A673 (cell line): ENCODE measurements around the gene FNBP1. TPM values are rescaled to one million over a fixed set of nuclear protein-coding genes. Genes with fewer than 3 reads are reported as not detected.
"Not testable (repeated sequence)": the region's sequence is repeated elsewhere in the genome, so short reads cannot be mapped to it uniquely, and the experiment has no call there.

Experiments
- BruUV-seq: library from RNA; stranded (reverse); fragments of 400-500 nt; replicated peaks from 2 replicates; lab custom pipeline; 2021; lab: Mats Ljungman, UMichigan
- CTCF ChIA-PET: fragments of 300-600 bp; sonication (Branson Sonifier 250); formaldehyde crosslinking; loops from one replicate; lab custom pipeline; 2022; ENCODE audit warnings: antibody characterized with exemption; lab: Charles Lee
- POLR2A ChIA-PET: fragments of 300-600 bp; sonication (Branson Sonifier 250); formaldehyde crosslinking; loops from one replicate; lab custom pipeline; 2022; ENCODE audit warnings: antibody characterized with exemption; ENCODE audit not compliant: low non-redundant PET; lab: Charles Lee
- DNase-seq: peaks from one replicate; pipeline ENCODE4 v3.0.0-alpha.2; 2015; ENCODE audit warnings: low spot score
- H3K27ac ChIP-seq: fragments of 200-600 bp; sonication (generic); 2 replicates; pipeline ENCODE4 v1.5.1; 2016; ENCODE audit warnings: mixed run types, low read depth, mild to moderate bottlenecking, mixed read lengths, antibody characterized with exemption, low read length; ENCODE audit not compliant: poor library complexity, severe bottlenecking
- H3K27me3 ChIP-seq: fragments of 200-600 bp; sonication (generic); replicated peaks from 2 replicates; pipeline ENCODE4 v1.6.1; 2017; ENCODE audit warnings: mixed run types, low read depth, mild to moderate bottlenecking, mixed read lengths, antibody characterized with exemption, low read length; ENCODE audit not compliant: insufficient read depth, poor library complexity
- H3K36me3 ChIP-seq: fragments of 200-600 bp; sonication (generic); 2 replicates; pipeline ENCODE4 v1.6.1; 2016; ENCODE audit warnings: mixed run types, mild to moderate bottlenecking, mixed read lengths, antibody characterized with exemption, low read length; ENCODE audit not compliant: insufficient read depth, poor library complexity, severe bottlenecking
- H3K4me1 ChIP-seq: fragments of 200-600 bp; sonication (generic); 2 replicates; pipeline ENCODE4 v1.6.1; 2017; ENCODE audit warnings: mixed run types, mild to moderate bottlenecking, mixed read lengths, antibody characterized with exemption, low read length; ENCODE audit not compliant: insufficient read depth, poor library complexity, severe bottlenecking
- H3K4me3 ChIP-seq: fragments of 200-600 bp; sonication (generic); 2 replicates; pipeline ENCODE4 v1.5.1; 2016; ENCODE audit warnings: low read depth, mixed run types, mild to moderate bottlenecking, mixed read lengths, low read length; ENCODE audit not compliant: poor library complexity, severe bottlenecking
- H3K9me3 ChIP-seq: fragments of 200-600 bp; sonication (generic); 2 replicates; pipeline ENCODE4 v1.6.1; 2016; ENCODE audit warnings: mixed run types, low read depth, mild to moderate bottlenecking, mixed read lengths, antibody characterized with exemption, low read length; ENCODE audit not compliant: poor library complexity, severe bottlenecking
- EZH2 ChIP-seq: fragments of 200-600 bp; sonication (generic); IDR thresholded peaks from 2 replicates; pipeline ENCODE4 v1.6.1; 2017; ENCODE audit warnings: borderline replicate concordance, low read depth, mild to moderate bottlenecking, mixed read lengths, antibody characterized with exemption, low read length; ENCODE audit not compliant: poor library complexity, severe bottlenecking
- intact Hi-C: fragments of 100-400 bp; cut with micrococcal nuclease; formaldehyde crosslinking; loops from one replicate; pipeline ENCODE4 v1.10.0; 2022; ENCODE audit not compliant: unreplicated experiment
- total RNA-seq: library from RNA; stranded (reverse); gene quantifications from 2 replicates; pipeline ENCODE4 v1.2.3, GENCODE V29; 2021
- TF ChIP-seq, protein P1 (sequence below): fragments of 300-800, 200-600 bp; sonication (generic); conservative IDR thresholded peaks from 2 replicates; pipeline ENCODE4 v1.5.1; 2017; ENCODE audit warnings: low read depth, mild to moderate bottlenecking, antibody characterized with exemption, low read length, moderate library complexity, mixed read lengths

The FNBP1 gene
- total RNA-seq, 1 experiment from 2014 or later: 200 TPM

GRCh38 chr9:129952337-129952736 is 90.7 kb downstream of the FNBP1 start:
- H3K4me3 ChIP-seq: no peak overlapping the region
- no peak for DNase-seq
- peaks cover 83% of the 10 kb centered on the region for H3K36me3 ChIP-seq
- POLR2A ChIA-PET: no interaction called here
- peak overlapping the region; percentile 18 for H3K27ac ChIP-seq
- TF ChIP-seq, protein P1, sequence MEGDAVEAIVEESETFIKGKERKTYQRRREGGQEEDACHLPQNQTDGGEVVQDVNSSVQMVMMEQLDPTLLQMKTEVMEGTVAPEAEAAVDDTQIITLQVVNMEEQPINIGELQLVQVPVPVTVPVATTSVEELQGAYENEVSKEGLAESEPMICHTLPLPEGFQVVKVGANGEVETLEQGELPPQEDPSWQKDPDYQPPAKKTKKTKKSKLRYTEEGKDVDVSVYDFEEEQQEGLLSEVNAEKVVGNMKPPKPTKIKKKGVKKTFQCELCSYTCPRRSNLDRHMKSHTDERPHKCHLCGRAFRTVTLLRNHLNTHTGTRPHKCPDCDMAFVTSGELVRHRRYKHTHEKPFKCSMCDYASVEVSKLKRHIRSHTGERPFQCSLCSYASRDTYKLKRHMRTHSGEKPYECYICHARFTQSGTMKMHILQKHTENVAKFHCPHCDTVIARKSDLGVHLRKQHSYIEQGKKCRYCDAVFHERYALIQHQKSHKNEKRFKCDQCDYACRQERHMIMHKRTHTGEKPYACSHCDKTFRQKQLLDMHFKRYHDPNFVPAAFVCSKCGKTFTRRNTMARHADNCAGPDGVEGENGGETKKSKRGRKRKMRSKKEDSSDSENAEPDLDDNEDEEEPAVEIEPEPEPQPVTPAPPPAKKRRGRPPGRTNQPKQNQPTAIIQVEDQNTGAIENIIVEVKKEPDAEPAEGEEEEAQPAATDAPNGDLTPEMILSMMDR: no peak
- TF ChIP-seq EZH2: no peak
- BruUV-seq: no TSS peak
- no peaks in the 10 kb centered on the region for H3K9me3 ChIP-seq
- no peaks in the 10 kb centered on the region for H3K27me3 ChIP-seq
- intact Hi-C loops: no loop called here
- CTCF ChIA-PET: no interaction called here
- peaks cover 56% of the 10 kb centered on the region for H3K4me1 ChIP-seq

DNA sequence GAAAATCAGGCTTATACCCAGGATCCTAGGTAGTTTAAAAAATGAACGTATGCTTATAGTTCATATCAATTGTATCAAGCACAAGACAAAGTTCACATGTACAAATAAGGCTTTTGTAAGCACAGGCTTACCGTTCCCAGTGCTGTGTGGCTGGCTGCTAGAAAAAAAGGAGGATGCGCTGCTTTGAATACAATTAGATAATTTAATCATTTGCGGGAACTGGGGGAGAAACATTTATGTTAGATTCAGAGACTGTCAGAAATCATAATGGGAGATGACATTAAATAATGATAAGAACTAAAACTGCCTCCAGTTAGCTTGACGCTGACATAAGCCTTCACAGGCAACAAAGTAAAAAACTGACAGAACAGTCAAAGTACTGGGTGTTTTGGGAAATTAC is 93.2 kb downstream of the FNBP1 start:
- Histone ChIP-seq H3K27me3 (no peaks in the 10 kb centered on the region), H3K9me3 (no peaks in the 10 kb centered on the region), H3K4me3 (no peak overlapping the region), H3K27ac (peak overlapping the region; percentile 73), H3K4me1 (peaks cover 66% of the 10 kb centered on the region), H3K36me3 (peaks cover 74% of the 10 kb centered on the region)
- POLR2A ChIA-PET: no interaction called here
- intact Hi-C loops: no loop called here
- no peak for DNase-seq
- no peak for TF ChIP-seq EZH2
- TF ChIP-seq, protein P1: no peak
- CTCF ChIA-PET: no interaction called here
- BruUV-seq: TSS peak; percentile 1

DNA sequence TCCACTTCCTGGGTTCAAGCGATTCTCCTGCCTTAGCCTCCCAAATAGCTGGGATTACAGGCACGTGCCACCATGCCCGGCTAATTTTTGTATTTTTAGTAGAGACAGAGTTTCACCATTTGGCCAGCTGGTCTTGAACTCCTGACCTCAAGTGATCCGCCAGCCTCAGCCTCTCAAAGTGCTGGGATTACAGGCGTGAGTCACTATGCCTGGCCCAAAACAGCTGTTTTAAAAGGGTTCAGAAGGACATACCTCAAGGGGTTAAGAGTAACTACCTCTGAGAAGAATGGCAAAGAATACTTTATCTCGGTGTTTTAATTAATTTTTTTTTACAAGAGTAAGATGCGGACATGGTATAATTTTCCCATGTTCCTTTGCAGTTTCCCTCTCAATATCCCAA is 94.4 kb downstream of the FNBP1 start:
- DNase-seq, BruUV-seq, intact Hi-C loops, H3K4me3 ChIP-seq, H3K27me3 ChIP-seq, H3K9me3 ChIP-seq: not testable (repeated sequence)
- Histone ChIP-seq H3K4me1 (peaks cover 68% of the 10 kb centered on the region), H3K36me3 (peaks cover 75% of the 10 kb centered on the region), H3K27ac (peak overlapping the region; percentile 73)
- ChIA-PET POLR2A (interaction anchor here (0.6 kb wide), 1 partner anchor 15 kb away, joined by 3 read pairs; no protein-coding TSS in a partner anchor), CTCF (interaction anchor here (0.6 kb wide), 1 partner anchor 10 kb away, joined by 4 read pairs; no protein-coding TSS in a partner anchor)

GRCh38 chr9:129946246-129946995 is 96.6 kb downstream of the FNBP1 start:
- CTCF ChIA-PET: no interaction called here
- H3K4me3 ChIP-seq: no peak overlapping the region
- no peaks in the 10 kb centered on the region for H3K27me3 ChIP-seq
- no TSS peak for BruUV-seq
- H3K27ac ChIP-seq: peak overlapping the region; percentile 89
- H3K36me3 ChIP-seq: peaks cover 71% of the 10 kb centered on the region
- no peak for DNase-seq
- peaks cover 15% of the 10 kb centered on the region for H3K9me3 ChIP-seq
- H3K4me1 ChIP-seq: peaks cover 66% of the 10 kb centered on the region
- POLR2A ChIA-PET: no interaction called here
- intact Hi-C loops: no loop called here
- TF ChIP-seq, protein P1: no peak
